ENCODE results near the gene ROCK2. TPM values are rescaled to one million over a fixed set of nuclear protein-coding genes. Genes with fewer than 3 reads are reported as not detected.

The ROCK2 gene
- total RNA-seq, 1 experiment from 2014 or later, result 64.4 TPM

- H3K27ac Mint-ChIP-seq (ENCODE audit: unreplicated experiment), result no peak overlapping the region
Measured at GRCh38 chr2:11187731-11188130, 156.7 kb downstream of the ROCK2 start.

GRCh38 chr2:11187083-11187619 is 157.3 kb downstream of the ROCK2 start:
- CTCF ChIA-PET, result no interaction called here
- POLR2A ChIA-PET, result no interaction called here
- no peaks in the 10 kb centered on the region for H3K27me3 Mint-ChIP-seq (ENCODE audit: insufficient read depth, unreplicated experiment)
- Histone ChIP-seq H3K27me3 (replicated peaks; ENCODE audit: control insufficient read depth, insufficient read depth, low read length) (no peaks in the 10 kb centered on the region), H3K36me3 (ENCODE audit: control insufficient read depth, insufficient read depth, low read length) (no peaks in the 10 kb centered on the region), H3K9me3 (no peaks in the 10 kb centered on the region), H3K4me3 (ENCODE audit: low read depth, low read length) (no peak overlapping the region), H3K4me1 (no peaks in the 10 kb centered on the region)
- H3K27ac Mint-ChIP-seq (ENCODE audit: unreplicated experiment), result no peak overlapping the region
- H3K36me3 Mint-ChIP-seq (ENCODE audit: insufficient read depth, unreplicated experiment), result peaks cover 66% of the 10 kb centered on the region
- no peak for DNase-seq
- H3K4me1 Mint-ChIP-seq (ENCODE audit: low read depth, unreplicated experiment), result no peaks in the 10 kb centered on the region
- TF ChIP-seq CTCF (IDR thresholded peaks at IDR 0.05; ENCODE audit: insufficient read depth in 1 of 2, low read depth in 1 of 2, low read length in 1 of 2, severe bottlenecking in 1 of 2, unreplicated experiment in 1 of 2), result no peak
- intact Hi-C loops (cut with micrococcal nuclease; ENCODE audit: unreplicated experiment), result no loop called here
- no peaks in the 10 kb centered on the region for H3K9me3 Mint-ChIP-seq (ENCODE audit: unreplicated experiment)
- BruUV-seq (replicated peaks), result no TSS peak
- H3K4me3 Mint-ChIP-seq (ENCODE audit: unreplicated experiment), result no peak overlapping the region

More at GRCh38 chr2:11187731-11188130, 156.7 kb downstream of the ROCK2 start:
- Histone ChIP-seq H3K4me1 (no peaks in the 10 kb centered on the region), H3K4me3 (ENCODE audit: low read depth, low read length) (no peak overlapping the region), H3K27me3 (replicated peaks; ENCODE audit: control insufficient read depth, insufficient read depth, low read length) (no peaks in the 10 kb centered on the region), H3K9me3 (no peaks in the 10 kb centered on the region), H3K36me3 (ENCODE audit: control insufficient read depth, insufficient read depth, low read length) (no peaks in the 10 kb centered on the region; the same call in 1 of the 2 replicates)
- H3K4me3 Mint-ChIP-seq (ENCODE audit: unreplicated experiment), result no peak overlapping the region
- CTCF ChIA-PET, result no interaction called here
- TF ChIP-seq CTCF (IDR thresholded peaks at IDR 0.05; ENCODE audit: insufficient read depth in 1 of 2, low read depth in 1 of 2, low read length in 1 of 2, severe bottlenecking in 1 of 2, unreplicated experiment in 1 of 2), result no peak
- intact Hi-C loops (cut with micrococcal nuclease; ENCODE audit: unreplicated experiment), result no loop called here
- H3K27me3 Mint-ChIP-seq (ENCODE audit: insufficient read depth, unreplicated experiment), result no peaks in the 10 kb centered on the region
- DNase-seq, result no peak
- POLR2A ChIA-PET, result no interaction called here
- peaks cover 71% of the 10 kb centered on the region for H3K36me3 Mint-ChIP-seq (ENCODE audit: insufficient read depth, unreplicated experiment)
- H3K9me3 Mint-ChIP-seq (ENCODE audit: unreplicated experiment), result no peaks in the 10 kb centered on the region
- no peaks in the 10 kb centered on the region for H3K4me1 Mint-ChIP-seq (ENCODE audit: low read depth, unreplicated experiment)
- BruUV-seq (replicated peaks), result no TSS peak

- no peak for DNase-seq
- ChIA-PET CTCF (no interaction called here), POLR2A (no interaction called here)
- Histone ChIP-seq H3K4me1 (no peaks in the 10 kb centered on the region), H3K9me3 (no peaks in the 10 kb centered on the region), H3K36me3 (ENCODE audit: control insufficient read depth, insufficient read depth, low read length) (no peaks in the 10 kb centered on the region), H3K27me3 (replicated peaks; ENCODE audit: control insufficient read depth, insufficient read depth, low read length) (no peaks in the 10 kb centered on the region), H3K4me3 (ENCODE audit: low read depth, low read length) (no peak overlapping the region)
- H3K4me1 Mint-ChIP-seq (ENCODE audit: low read depth, unreplicated experiment), result no peaks in the 10 kb centered on the region
- no peak for TF ChIP-seq CTCF (IDR thresholded peaks at IDR 0.05; ENCODE audit: insufficient read depth in 1 of 2, low read depth in 1 of 2, low read length in 1 of 2, severe bottlenecking in 1 of 2, unreplicated experiment in 1 of 2)
- H3K27me3 Mint-ChIP-seq (ENCODE audit: insufficient read depth, unreplicated experiment), result no peaks in the 10 kb centered on the region
- H3K36me3 Mint-ChIP-seq (ENCODE audit: insufficient read depth, unreplicated experiment), result peaks cover 62% of the 10 kb centered on the region
- intact Hi-C loops (cut with micrococcal nuclease; ENCODE audit: unreplicated experiment), result no loop called here
- no peak overlapping the region for H3K27ac Mint-ChIP-seq (ENCODE audit: unreplicated experiment)
- no peak overlapping the region for H3K4me3 Mint-ChIP-seq (ENCODE audit: unreplicated experiment)
- no TSS peak for BruUV-seq (replicated peaks)
- H3K9me3 Mint-ChIP-seq (ENCODE audit: unreplicated experiment), result no peaks in the 10 kb centered on the region
Measured at GRCh38 chr2:11186145-11186544, 158.3 kb downstream of the ROCK2 start.
